GM23338 (cell line): ENCODE data around the gene CHAC1.

ENCODE experiments used
- CREB1 ChIP-seq: fragments of 250-450 bp; sonication (Bioruptor Pico); IDR thresholded peaks from 2 replicates; pipeline ENCODE4 v1.5.0; 2020; ENCODE audit warnings: low read depth, mild to moderate bottlenecking, moderate library complexity
- EZH2 ChIP-seq: fragments of 200-600 bp; sonication (generic); IDR thresholded peaks from one replicate; pipeline ENCODE4 v1.8.0; 2017; ENCODE audit warnings: antibody characterized with exemption, mild to moderate bottlenecking, low read depth; ENCODE audit not compliant: unreplicated experiment
- EZH2phosphoT487 ChIP-seq: fragments of 200-600 bp; sonication (generic); IDR thresholded peaks from one replicate; pipeline ENCODE4 v1.8.1; 2018; ENCODE audit warnings: antibody characterized with exemption; ENCODE audit not compliant: unreplicated experiment
- JUNB ChIP-seq: IDR thresholded peaks from one replicate; pipeline ENCODE4 v1.6.1; 2016; ENCODE audit warnings: antibody characterized with exemption; ENCODE audit not compliant: unreplicated experiment
- NANOG ChIP-seq: IDR thresholded peaks from 2 replicates; pipeline ENCODE4 v1.6.1; 2016; ENCODE audit warnings: antibody characterized with exemption, borderline replicate concordance
- POLR2AphosphoS5 ChIP-seq: IDR thresholded peaks from 2 replicates; pipeline ENCODE4 v1.6.1; 2016; ENCODE audit warnings: antibody characterized with exemption, low read depth
- STAT1 ChIP-seq: IDR thresholded peaks from one replicate; pipeline ENCODE4 v1.6.1; 2016; ENCODE audit warnings: antibody characterized with exemption; ENCODE audit not compliant: unreplicated experiment
- ZNF114 ChIP-seq: fragments of 250-450 bp; sonication (Bioruptor Pico); IDR thresholded peaks from 2 replicates; pipeline ENCODE4 v1.5.0; 2020; ENCODE audit warnings: mild to moderate bottlenecking, moderate library complexity
- TF ChIP-seq, protein P1 (sequence below), 2 experiments: fragments of 200-600 bp in 1 of 2; sonication (generic) in 1 of 2; conservative IDR thresholded peaks; 2 replicates each; pipeline versions ENCODE4 v1.5.1 to v1.6.1; 2016 to 2017; ENCODE audit warnings: antibody characterized with exemption in 2 of 2, low read depth in 2 of 2, mild to moderate bottlenecking in 2 of 2, moderate library complexity in 1 of 2
- TF ChIP-seq, protein P2 (sequence below): IDR thresholded peaks from one replicate; pipeline ENCODE4 v1.6.1; 2018; ENCODE audit warnings: antibody characterized with exemption; ENCODE audit not compliant: unreplicated experiment

DNA sequence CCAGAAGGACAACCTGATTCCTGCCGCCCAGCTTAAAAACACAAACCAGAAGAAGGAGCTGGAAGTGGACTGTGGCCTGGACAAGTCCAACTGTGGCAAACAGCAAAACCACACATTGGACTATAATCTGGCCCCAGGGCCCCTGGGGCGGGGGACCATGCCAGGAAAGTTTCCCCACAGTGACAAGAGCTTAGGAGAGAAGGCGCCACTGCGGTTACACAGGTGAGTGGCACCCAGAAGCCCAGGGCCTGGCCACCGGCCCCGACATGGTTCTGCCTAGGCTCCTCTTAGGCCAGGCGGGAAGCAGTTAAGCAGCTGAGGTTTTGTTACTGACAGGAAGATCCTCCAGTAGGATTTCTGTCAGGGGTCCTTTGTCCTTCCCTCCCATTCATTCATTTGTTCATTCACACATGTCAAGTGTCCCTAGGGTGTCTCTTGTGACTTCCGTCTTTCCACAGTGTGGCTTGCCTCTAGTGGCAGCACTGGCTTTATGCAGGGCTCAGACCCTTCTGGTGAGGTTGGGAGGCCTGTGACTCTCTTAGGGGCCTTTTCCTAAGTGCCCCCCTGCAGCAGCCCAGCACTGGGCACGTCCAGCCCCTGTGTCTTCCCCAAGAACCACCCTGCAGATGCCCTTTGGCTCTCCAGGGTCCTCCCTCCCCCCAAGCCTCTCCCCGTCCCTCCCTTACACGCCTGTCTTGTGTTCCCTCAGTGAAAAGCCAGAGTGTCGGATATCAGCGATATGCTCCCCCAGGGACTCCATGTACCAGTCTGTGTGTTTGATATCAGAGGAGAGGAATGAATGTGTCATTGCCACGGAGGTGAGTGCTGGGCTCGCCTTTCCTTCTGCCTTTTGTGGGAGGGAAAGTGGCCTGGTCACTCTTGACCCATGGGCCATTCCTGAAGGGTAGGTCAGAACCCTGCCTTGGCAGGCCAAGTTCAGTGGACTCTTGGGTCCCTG is 16.3 kb upstream of the CHAC1 start:
- no peak for TF ChIP-seq EZH2
- TF ChIP-seq, protein P1, sequence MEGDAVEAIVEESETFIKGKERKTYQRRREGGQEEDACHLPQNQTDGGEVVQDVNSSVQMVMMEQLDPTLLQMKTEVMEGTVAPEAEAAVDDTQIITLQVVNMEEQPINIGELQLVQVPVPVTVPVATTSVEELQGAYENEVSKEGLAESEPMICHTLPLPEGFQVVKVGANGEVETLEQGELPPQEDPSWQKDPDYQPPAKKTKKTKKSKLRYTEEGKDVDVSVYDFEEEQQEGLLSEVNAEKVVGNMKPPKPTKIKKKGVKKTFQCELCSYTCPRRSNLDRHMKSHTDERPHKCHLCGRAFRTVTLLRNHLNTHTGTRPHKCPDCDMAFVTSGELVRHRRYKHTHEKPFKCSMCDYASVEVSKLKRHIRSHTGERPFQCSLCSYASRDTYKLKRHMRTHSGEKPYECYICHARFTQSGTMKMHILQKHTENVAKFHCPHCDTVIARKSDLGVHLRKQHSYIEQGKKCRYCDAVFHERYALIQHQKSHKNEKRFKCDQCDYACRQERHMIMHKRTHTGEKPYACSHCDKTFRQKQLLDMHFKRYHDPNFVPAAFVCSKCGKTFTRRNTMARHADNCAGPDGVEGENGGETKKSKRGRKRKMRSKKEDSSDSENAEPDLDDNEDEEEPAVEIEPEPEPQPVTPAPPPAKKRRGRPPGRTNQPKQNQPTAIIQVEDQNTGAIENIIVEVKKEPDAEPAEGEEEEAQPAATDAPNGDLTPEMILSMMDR (conservative IDR thresholded peaks at IDR 0.05; ENCODE audit: low read depth in 2 of 2), result no peak; a peak in 1 of 4 replicates
- TF ChIP-seq EZH2phosphoT487, result no peak
- TF ChIP-seq CREB1 (CRISPR knock-in tag), result no peak
- no peak for TF ChIP-seq JUNB
- TF ChIP-seq POLR2AphosphoS5, result no peak
- TF ChIP-seq, protein P2, sequence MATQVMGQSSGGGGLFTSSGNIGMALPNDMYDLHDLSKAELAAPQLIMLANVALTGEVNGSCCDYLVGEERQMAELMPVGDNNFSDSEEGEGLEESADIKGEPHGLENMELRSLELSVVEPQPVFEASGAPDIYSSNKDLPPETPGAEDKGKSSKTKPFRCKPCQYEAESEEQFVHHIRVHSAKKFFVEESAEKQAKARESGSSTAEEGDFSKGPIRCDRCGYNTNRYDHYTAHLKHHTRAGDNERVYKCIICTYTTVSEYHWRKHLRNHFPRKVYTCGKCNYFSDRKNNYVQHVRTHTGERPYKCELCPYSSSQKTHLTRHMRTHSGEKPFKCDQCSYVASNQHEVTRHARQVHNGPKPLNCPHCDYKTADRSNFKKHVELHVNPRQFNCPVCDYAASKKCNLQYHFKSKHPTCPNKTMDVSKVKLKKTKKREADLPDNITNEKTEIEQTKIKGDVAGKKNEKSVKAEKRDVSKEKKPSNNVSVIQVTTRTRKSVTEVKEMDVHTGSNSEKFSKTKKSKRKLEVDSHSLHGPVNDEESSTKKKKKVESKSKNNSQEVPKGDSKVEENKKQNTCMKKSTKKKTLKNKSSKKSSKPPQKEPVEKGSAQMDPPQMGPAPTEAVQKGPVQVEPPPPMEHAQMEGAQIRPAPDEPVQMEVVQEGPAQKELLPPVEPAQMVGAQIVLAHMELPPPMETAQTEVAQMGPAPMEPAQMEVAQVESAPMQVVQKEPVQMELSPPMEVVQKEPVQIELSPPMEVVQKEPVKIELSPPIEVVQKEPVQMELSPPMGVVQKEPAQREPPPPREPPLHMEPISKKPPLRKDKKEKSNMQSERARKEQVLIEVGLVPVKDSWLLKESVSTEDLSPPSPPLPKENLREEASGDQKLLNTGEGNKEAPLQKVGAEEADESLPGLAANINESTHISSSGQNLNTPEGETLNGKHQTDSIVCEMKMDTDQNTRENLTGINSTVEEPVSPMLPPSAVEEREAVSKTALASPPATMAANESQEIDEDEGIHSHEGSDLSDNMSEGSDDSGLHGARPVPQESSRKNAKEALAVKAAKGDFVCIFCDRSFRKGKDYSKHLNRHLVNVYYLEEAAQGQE, result no peak
- no peak for TF ChIP-seq NANOG
- no peak for TF ChIP-seq STAT1
- no peak for TF ChIP-seq ZNF114 (CRISPR knock-in tag)
